NCI-H345 treated with DMSO at 0.1 percent for 48 hours (cell line): Measurements from ENCODE around the gene HTT.
"Not testable (repeated sequence)": the region's sequence is repeated elsewhere in the genome, so short reads cannot be mapped to it uniquely, and the experiment has no call there.

Experiments
- DNase-seq: peaks from one replicate; lab custom pipeline; 2025; ENCODE audit not compliant: unreplicated experiment; lab: John Stamatoyannopoulos, UW

The HTT gene

DNA sequence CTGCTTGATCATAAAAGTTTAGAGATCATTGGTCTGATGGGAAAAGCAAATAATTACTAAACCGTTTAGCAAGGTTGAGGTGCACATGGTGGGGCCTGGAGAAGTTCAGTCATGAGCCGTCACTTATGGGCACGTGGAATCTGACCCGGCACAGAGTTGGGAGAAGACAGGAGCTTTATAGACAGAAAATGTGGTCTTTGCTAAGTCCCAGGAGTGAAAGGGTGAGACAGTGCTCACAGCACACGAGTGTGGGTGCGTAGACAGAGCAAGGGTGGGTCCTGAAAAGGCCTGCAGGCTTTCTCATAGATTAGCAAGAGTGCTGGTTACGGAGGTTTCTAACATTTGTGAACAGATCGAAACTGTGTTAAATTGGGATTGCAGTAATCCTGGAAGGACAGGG, 43.8 kb downstream of the HTT start:
- DNase-seq: no peak

DNA sequence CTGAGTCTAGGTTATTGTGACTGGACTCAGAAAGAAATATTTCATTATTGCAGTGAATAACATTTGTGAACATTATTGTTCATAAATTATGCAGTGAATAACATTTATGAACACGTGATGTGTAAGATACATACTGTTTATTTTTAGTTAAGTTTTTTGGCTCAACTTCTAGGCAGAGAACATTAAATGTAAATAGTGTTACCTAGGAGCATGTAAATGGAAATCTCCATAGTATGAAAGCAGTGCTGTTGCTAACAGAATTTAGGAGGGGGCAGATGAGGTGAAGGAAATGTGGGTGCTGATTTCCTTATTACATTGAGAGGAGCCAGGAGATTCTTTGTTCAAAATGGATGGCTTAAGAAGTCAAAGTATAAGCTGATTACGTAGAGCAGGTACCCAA, 45.0 kb downstream of the HTT start:
- no peak for DNase-seq

GRCh38 chr4:3121110-3121509, 46.6 kb downstream of the HTT start:
- DNase-seq: no peak

GRCh38 chr4:3121596-3121995, 47.1 kb downstream of the HTT start:
- DNase-seq: no peak

GRCh38 chr4:3122081-3122563, 47.6 kb downstream of the HTT start:
- no peak for DNase-seq

GRCh38 chr4:3123181-3123671, 48.7 kb downstream of the HTT start:
- DNase-seq: no peak

DNA sequence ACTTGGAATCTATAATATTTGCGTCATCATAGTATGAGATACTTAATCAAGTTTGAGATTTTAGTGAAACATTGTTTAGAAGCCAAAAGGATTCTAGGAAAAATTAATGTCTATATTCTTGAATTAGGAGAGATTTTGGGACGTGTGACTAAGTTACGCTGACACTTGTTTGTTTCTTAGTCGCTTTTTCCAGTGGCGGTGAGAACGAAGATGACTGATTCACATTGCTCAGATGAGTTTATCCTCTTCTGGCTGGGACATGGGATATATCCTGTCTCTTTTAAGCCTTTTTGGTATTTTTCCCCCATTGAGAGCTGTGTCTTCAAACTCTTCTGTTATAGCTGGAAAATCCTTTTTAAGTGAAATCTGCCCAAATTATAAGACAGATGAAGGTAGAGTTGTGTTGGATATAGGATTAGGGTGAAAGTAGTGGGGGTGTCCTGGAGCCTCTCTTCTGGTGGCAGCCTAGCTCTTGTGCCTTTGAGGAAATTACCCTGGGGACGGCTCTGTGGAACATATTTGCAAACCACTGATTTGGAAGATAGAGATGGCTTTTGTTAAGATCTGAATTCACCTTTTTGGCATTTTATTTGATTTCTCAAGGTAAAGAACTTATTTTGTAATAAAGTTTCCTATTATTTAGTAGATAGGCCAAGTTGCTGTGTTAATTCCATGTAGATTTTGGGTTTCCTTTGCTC, 49.7 kb downstream of the HTT start:
- DNase-seq: no peak

DNA sequence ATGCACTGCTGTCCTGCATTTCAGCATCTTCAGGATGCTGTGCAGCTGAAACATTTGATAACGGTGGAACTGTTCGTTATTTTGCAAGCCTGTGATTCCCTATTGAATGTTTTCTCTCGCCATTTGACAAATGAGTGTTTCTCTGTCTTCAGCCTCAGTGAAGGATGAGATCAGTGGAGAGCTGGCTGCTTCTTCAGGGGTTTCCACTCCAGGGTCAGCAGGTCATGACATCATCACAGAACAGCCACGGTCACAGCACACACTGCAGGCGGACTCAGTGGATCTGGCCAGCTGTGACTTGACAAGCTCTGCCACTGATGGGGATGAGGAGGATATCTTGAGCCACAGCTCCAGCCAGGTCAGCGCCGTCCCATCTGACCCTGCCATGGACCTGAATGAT, 52.6 kb downstream of the HTT start:
- no peak for DNase-seq

GRCh38 chr4:3128058-3128457, 53.6 kb downstream of the HTT start:
- no peak for DNase-seq

GRCh38 chr4:3128976-3129375, 54.5 kb downstream of the HTT start:
- no peak for DNase-seq

GRCh38 chr4:3130201-3130600, 55.7 kb downstream of the HTT start:
- no peak for DNase-seq

DNA sequence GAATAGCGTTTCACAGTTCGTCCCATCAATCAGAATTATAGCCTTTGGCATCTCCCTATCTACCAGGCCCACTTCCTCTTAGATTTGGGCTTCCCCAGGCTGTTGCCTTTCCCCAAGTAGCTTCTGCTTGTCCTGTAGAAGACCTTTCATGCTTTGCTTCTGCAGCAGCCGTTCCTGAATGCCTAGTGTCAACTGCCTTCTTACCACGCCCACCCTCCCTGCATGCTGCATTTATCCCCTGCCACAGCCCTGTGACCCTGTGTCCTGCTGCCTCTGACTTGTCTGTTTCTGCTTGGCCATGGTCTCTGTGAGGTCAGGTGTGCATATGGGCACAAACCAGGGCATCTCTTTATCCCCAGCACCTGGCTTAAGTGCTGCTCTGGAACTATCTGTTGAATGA, 56.3 kb downstream of the HTT start:
- no peak for DNase-seq

DNA sequence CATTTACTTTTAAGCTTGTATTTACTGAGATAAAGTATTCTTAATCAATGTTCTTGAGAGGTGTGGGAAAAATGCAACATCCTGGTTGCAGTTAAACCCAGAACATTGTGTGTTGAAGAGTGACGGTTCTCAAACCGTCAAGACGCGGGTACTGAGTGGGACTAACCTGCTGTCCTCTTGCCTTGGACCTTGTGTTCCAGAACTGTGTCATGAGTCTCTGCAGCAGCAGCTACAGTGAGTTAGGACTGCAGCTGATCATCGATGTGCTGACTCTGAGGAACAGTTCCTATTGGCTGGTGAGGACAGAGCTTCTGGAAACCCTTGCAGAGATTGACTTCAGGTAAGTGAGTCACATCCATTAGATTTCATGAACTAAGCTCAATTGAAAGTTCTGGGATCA, 59.7 kb downstream of the HTT start:
- DNase-seq: no peak

GRCh38 chr4:3135155-3136011, 60.9 kb downstream of the HTT start:
- no peak for DNase-seq

DNA sequence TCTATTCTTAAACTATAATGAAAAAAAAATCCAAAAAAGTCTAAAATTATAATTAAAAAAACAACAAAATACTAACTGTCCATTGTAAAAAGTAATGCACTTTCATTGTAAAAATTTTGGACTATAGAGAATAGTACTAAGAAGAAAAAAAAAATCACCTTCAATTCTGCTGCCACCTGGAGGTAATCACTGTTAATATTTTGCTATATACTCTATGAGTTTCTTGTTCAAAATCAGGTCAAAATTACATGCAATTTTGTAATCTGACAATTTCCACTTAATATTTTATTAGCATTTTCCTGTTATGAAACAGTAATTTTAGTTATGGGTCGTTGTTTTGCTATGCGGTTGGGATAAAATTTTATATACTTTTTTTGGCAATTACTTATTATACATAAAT, 62.0 kb downstream of the HTT start:
- no peak for DNase-seq

GRCh38 chr4:3137908-3138307, 63.4 kb downstream of the HTT start:
- DNase-seq: no peak

DNA sequence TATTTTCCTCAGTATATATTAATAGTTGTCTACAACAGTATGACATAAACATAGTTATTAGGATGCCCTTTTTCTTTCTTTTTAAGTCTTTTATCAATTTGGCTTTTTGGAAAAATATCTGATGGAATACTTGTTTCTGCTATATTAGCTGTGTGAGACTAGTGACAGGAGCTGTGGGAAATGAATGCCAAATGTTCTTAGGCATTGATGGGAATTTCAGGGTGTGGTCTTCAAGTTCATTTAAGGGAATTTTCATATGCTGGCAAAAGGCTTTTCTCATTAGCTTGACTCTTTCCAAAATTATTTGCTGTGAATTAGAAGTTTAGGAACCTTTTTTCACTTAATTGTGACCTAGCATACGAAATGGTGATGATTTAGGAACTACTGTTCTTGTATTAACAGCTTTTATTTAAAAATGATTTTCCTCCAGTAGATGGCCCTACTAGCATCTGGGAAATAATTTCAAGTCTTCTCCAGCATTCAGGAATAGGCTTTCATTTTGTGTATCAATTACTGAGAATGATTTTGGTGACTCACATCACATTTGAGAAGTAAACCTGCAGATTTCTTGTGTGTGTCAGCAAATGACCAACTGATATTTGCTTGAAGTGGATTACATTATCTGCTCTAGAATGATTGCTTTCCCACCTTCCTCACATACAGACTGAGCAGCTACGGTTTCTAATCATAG, 70.9 kb downstream of the HTT start:
- no peak for DNase-seq

- DNase-seq: no peak
These were observed 74.4 kb downstream of the HTT start for GRCh38 chr4:3148926-3149325.

DNA sequence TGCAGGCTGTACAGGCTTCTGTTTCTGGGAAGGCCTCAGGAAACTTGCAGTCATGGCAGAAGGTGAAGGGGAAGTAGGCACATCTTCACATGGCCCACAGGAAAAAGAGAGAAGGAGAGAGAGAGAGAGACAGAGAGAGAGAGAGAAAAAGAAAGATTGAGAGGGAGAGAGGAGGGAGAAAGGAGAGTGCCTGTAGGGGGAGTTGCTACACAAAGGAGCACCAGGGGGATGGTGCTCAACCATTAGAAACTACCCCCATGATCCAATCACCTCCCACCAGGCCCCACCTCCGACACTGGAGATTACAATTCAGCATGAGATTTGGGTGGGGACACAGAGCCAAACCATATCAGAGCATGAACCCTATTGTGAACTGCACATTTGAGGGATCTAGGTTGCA, 76.8 kb downstream of the HTT start:
- DNase-seq: not testable (repeated sequence)

DNA sequence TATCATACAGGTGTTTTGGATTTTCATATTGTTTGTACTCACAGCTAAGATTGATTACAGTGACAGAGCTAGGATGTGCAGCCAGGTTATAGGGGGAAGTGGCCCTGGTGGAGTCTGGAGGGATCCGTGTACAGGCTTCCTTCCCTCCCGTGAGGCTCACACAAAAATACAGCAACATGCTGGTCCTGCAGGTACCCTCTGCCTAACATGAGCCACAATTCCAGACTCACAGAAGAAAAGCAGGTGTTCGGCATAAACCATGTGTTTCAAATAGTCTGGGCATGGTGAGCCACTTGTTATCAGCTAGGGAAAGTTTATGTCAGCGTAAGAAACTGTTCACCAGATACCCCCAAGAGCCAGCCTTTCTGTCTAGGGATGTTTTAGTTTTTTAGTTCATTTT, 82.9 kb downstream of the HTT start:
- no peak for DNase-seq

- DNase-seq: no peak
These were observed 84.4 kb downstream of the HTT start for GRCh38 chr4:3158841-3159240.

- no peak for DNase-seq
These were observed 86.0 kb downstream of the HTT start for GRCh38 chr4:3160438-3160837.
